ENCODE measurements around the gene DRD1. TPM values are rescaled to one million over a fixed set of nuclear protein-coding genes. Genes with fewer than 3 reads are reported as not detected.
"Not testable (repeated sequence)": the region's sequence is repeated elsewhere in the genome, so short reads cannot be mapped to it uniquely, and the experiment has no call there.

DRD1 gene
- total RNA-seq, 1 experiment from 2014 or later = 0.54 TPM

DNA sequence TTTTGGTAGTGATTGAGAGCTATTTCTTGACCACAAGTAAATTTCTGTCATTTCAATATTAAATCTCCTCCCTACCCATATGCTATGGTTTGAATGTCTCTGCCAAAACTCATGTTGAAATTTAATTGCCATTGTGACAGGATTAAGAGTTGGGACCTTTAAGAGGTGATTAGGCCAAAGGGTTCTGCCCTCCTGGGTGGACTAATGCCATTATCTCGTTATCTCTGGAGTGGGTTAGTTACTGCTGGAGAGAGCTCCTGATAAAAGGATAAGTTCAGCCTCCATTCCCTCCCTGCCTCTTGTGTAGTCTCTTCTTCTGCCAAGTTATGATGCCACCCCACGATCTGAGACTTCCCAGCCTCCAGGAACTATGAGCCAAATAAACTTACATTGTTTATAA is 3.6 kb upstream of the DRD1 start:
- H3K4me3 ChIP-seq (replicated peaks in 1 of 2; ENCODE audit: low read depth in 1 of 2, low read length in 2 of 2) = no peak overlapping the region
- H3K9ac ChIP-seq (ENCODE audit: low read length) = no peak overlapping the region
- no peak overlapping the region for H3K4me2 ChIP-seq (ENCODE audit: low read length)
- H3K4me1 ChIP-seq (ENCODE audit: control insufficient read depth in 1 of 2, insufficient read depth in 2 of 2, low read length in 2 of 2) = peaks cover 9% of the 10 kb centered on the region in 2 experiments; a peak in 2 of 4 replicates
- no peaks in the 10 kb centered on the region for H3K36me3 ChIP-seq (ENCODE audit: control insufficient read depth in 1 of 2, insufficient read depth in 2 of 2, low read length in 2 of 2)
- peaks cover 10% of the 10 kb centered on the region; the same call in 1 of the 2 replicates for H3K27me3 ChIP-seq (ENCODE audit: insufficient read depth, low read length)
- no peak overlapping the region for H3K27ac ChIP-seq (ENCODE audit: low read depth, low read length)
- no peak overlapping the region for H2AFZ ChIP-seq (ENCODE audit: low read depth, low read length, poor library complexity, severe bottlenecking)
- no peak for ATAC-seq
- no peaks in the 10 kb centered on the region for H3K9me2 ChIP-seq (ENCODE audit: insufficient read depth)
- no peaks in the 10 kb centered on the region for H3K79me2 ChIP-seq (ENCODE audit: insufficient read depth, low read length)
- TF ChIP-seq, protein P1, sequence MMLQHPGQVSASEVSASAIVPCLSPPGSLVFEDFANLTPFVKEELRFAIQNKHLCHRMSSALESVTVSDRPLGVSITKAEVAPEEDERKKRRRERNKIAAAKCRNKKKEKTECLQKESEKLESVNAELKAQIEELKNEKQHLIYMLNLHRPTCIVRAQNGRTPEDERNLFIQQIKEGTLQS (IDR thresholded peaks at IDR 0.05) = no peak
- TF ChIP-seq ZNF274 (IDR thresholded peaks at IDR 0.05; ENCODE audit: low read depth, low read length) = no peak
- TF ChIP-seq POLR2A (IDR thresholded peaks at IDR 0.05; ENCODE audit: borderline replicate concordance, extremely low read depth, insufficient read depth, insufficient read length) = no peak
- TF ChIP-seq ZFX (IDR thresholded peaks at IDR 0.05) = no peak
- no peak for TF ChIP-seq CBX3 (IDR thresholded peaks at IDR 0.05; ENCODE audit: low read depth)
- no peak for TF ChIP-seq EGR1 (IDR thresholded peaks at IDR 0.05; ENCODE audit: low read depth)
- no peak for TF ChIP-seq SRF (IDR thresholded peaks at IDR 0.05; ENCODE audit: low read depth)
- no peak for TF ChIP-seq SIN3A (IDR thresholded peaks at IDR 0.05; ENCODE audit: low read depth)
- no peak for TF ChIP-seq CEBPB (IDR thresholded peaks at IDR 0.05; ENCODE audit: low read depth)
- TF ChIP-seq SP1 (IDR thresholded peaks at IDR 0.05; ENCODE audit: low read depth) = no peak
- no peak for TF ChIP-seq EZH2phosphoT487 (IDR thresholded peaks at IDR 0.05; ENCODE audit: borderline replicate concordance)
- TF ChIP-seq, protein P2, sequence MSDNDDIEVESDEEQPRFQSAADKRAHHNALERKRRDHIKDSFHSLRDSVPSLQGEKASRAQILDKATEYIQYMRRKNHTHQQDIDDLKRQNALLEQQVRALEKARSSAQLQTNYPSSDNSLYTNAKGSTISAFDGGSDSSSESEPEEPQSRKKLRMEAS (IDR thresholded peaks at IDR 0.05) = no peak
- TF ChIP-seq EZH2 (IDR thresholded peaks at IDR 0.05) = no peak
- no peak for TF ChIP-seq TCF7L2 (IDR thresholded peaks at IDR 0.05; ENCODE audit: borderline replicate concordance, extremely low read depth, insufficient read depth, insufficient read length)
- TF ChIP-seq, protein P3, sequence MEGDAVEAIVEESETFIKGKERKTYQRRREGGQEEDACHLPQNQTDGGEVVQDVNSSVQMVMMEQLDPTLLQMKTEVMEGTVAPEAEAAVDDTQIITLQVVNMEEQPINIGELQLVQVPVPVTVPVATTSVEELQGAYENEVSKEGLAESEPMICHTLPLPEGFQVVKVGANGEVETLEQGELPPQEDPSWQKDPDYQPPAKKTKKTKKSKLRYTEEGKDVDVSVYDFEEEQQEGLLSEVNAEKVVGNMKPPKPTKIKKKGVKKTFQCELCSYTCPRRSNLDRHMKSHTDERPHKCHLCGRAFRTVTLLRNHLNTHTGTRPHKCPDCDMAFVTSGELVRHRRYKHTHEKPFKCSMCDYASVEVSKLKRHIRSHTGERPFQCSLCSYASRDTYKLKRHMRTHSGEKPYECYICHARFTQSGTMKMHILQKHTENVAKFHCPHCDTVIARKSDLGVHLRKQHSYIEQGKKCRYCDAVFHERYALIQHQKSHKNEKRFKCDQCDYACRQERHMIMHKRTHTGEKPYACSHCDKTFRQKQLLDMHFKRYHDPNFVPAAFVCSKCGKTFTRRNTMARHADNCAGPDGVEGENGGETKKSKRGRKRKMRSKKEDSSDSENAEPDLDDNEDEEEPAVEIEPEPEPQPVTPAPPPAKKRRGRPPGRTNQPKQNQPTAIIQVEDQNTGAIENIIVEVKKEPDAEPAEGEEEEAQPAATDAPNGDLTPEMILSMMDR (IDR thresholded peaks at IDR 0.05 in 2 of 3, conservative IDR thresholded peaks at IDR 0.05 in 1 of 3; ENCODE audit: borderline replicate concordance in 1 of 3, insufficient read depth in 1 of 3, low read depth in 2 of 3, low read length in 2 of 3) = no peak
- no peak for TF ChIP-seq POLR2AphosphoS5 (IDR thresholded peaks at IDR 0.05; ENCODE audit: low read depth, low read length)
- TF ChIP-seq ELF1 (IDR thresholded peaks at IDR 0.05; ENCODE audit: borderline replicate concordance, low read depth) = no peak
- TF ChIP-seq, protein P4, sequence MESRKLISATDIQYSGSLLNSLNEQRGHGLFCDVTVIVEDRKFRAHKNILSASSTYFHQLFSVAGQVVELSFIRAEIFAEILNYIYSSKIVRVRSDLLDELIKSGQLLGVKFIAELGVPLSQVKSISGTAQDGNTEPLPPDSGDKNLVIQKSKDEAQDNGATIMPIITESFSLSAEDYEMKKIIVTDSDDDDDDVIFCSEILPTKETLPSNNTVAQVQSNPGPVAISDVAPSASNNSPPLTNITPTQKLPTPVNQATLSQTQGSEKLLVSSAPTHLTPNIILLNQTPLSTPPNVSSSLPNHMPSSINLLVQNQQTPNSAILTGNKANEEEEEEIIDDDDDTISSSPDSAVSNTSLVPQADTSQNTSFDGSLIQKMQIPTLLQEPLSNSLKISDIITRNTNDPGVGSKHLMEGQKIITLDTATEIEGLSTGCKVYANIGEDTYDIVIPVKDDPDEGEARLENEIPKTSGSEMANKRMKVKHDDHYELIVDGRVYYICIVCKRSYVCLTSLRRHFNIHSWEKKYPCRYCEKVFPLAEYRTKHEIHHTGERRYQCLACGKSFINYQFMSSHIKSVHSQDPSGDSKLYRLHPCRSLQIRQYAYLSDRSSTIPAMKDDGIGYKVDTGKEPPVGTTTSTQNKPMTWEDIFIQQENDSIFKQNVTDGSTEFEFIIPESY (IDR thresholded peaks at IDR 0.05; ENCODE audit: extremely low read depth, insufficient replicate concordance, low read length) = no peak
- TF ChIP-seq JUND (IDR thresholded peaks at IDR 0.05) = no peak
- intact Hi-C loops (cut with micrococcal nuclease) = no loop called here
- H4K20me1 ChIP-seq (ENCODE audit: insufficient read depth) = no peaks in the 10 kb centered on the region
- DNase-seq (ENCODE audit: low read depth, low spot score) = no peak
- RAD21 ChIA-PET (ENCODE audit: low non-redundant PET in 1 of 2, low total read pairs in 2 of 2, uncharacterized antibody in 2 of 2, unreplicated experiment in 2 of 2) = no interaction called here
- CTCF ChIA-PET = interaction anchor here (1.5 kb wide), 1 partner anchor 496 kb away, joined by 3 read pairs; no protein-coding TSS in a partner anchor
- POLR2A ChIA-PET = no interaction called here
- H3K9me3 ChIP-seq (ENCODE audit: control insufficient read depth in 1 of 2, insufficient read depth in 1 of 2, low read depth in 1 of 2, low read length in 2 of 2) = no peaks in the 10 kb centered on the region
- BruUV-seq (replicated peaks) = no TSS peak

DNA sequence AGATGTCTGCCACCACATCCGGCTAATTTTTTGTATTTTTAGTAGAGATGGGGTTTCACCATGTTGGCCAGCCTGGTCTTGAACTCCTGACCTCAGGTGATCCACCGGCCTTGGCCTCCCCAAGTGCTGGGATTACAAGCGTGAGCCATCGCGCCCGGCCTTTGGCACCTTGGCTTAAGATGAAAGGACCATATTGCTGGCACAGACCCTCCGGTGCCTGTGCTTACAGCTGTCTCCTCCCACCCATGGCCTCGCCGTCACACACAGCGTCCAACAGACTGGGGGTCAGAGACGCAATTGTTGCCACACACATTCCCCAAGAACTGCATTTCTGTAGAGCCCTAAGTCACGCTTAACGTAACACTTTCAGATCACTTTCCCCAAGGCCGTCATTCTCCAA is 2.4 kb upstream of the DRD1 start:
- H3K27ac ChIP-seq (ENCODE audit: low read depth, low read length); BruUV-seq (replicated peaks); H3K27me3 ChIP-seq (ENCODE audit: insufficient read depth, low read length); H3K79me2 ChIP-seq (ENCODE audit: insufficient read depth, low read length); RAD21 ChIA-PET (ENCODE audit: low non-redundant PET in 1 of 2, low total read pairs in 2 of 2, uncharacterized antibody in 2 of 2, unreplicated experiment in 2 of 2); CTCF ChIA-PET; H3K4me2 ChIP-seq (ENCODE audit: low read length); H3K4me1 ChIP-seq (ENCODE audit: control insufficient read depth in 1 of 2, insufficient read depth in 2 of 2, low read length in 2 of 2); H3K36me3 ChIP-seq (ENCODE audit: control insufficient read depth in 1 of 2, insufficient read depth in 2 of 2, low read length in 2 of 2); H3K9me2 ChIP-seq (ENCODE audit: insufficient read depth); DNase-seq (ENCODE audit: low read depth, low spot score); ATAC-seq; H3K9me3 ChIP-seq (ENCODE audit: control insufficient read depth in 1 of 2, insufficient read depth in 1 of 2, low read depth in 1 of 2, low read length in 2 of 2); intact Hi-C loops (cut with micrococcal nuclease); H2AFZ ChIP-seq (ENCODE audit: low read depth, low read length, poor library complexity, severe bottlenecking); POLR2A ChIA-PET; H4K20me1 ChIP-seq (ENCODE audit: insufficient read depth); H3K9ac ChIP-seq (ENCODE audit: low read length); H3K4me3 ChIP-seq (replicated peaks in 1 of 2; ENCODE audit: low read depth in 1 of 2, low read length in 2 of 2): not testable (repeated sequence)

Data from HCT116 (cell line).